NCI-H446 treated with DMSO at 0.1 percent for 48 hours (cell line): ENCODE results near the gene NEURL4.
"Not testable (repeated sequence)": the region's sequence is repeated elsewhere in the genome, so short reads cannot be mapped to it uniquely, and the experiment has no call there.

Experiments
- DNase-seq: peaks from one replicate; lab custom pipeline; 2025; lab: John Stamatoyannopoulos, UW

Gene NEURL4

DNA sequence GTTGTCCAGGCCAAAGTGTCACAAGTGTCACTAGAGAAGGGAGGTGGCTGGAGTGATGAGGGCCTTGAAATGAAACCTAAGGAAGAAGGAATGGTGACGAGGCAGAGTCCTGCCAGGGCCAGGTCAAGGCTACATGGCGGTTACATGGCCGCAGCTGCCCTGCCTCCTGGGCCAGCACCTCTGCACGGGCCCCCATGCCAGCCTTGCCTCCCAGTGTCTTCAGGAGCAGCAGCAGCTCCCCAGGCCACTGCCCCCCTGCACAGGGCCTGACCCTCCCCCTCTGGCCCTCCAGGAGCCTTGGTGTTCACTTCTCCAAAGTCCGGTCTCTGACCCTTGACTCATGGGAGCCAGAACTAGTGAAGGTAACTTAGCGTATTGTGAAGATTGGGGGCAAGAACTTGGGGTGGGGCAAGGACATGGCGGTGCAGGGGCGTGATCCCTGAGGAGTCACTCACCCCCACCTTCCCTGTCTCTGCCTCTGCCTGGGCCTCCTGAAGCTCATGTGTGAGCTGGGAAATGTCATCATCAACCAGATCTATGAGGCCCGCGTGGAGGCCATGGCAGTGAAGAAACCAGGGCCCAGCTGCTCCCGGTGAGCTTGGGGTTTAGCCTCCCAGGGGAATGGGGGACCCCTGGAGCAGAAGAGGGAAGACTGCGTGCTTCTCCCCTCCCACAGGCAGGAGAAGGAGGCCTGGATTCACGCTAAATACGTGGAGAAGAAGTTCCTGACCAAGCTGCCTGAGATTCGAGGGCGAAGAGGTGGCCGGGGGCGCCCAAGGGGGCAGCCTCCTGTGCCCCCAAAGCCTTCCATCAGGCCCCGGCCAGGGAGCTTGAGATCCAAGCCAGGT is 18.7 kb upstream of the NEURL4 start:
- no peak for DNase-seq

GRCh38 chr17:7346761-7347614 is 17.9 kb upstream of the NEURL4 start:
- DNase-seq: no peak

DNA sequence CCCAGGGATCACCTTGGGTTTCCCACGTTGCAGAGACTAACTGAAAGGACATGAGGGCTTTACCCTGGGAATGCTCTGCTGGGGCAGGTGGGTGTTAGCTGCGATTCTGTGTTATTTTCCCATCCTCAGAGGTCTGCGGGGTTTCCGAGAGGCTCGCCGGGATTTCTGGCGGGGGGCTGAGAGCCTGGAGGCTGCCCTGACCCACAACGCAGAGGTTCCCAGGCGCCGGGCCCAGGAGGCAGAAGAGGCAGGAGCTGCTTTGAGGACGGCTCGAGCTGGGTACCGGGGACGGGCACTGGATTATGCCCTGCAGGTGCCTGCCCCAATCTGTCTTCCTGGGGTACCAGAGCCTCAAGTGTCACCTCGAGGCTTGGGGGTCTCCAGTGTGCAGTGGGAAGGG is 14.1 kb upstream of the NEURL4 start:
- no peak for DNase-seq

DNA sequence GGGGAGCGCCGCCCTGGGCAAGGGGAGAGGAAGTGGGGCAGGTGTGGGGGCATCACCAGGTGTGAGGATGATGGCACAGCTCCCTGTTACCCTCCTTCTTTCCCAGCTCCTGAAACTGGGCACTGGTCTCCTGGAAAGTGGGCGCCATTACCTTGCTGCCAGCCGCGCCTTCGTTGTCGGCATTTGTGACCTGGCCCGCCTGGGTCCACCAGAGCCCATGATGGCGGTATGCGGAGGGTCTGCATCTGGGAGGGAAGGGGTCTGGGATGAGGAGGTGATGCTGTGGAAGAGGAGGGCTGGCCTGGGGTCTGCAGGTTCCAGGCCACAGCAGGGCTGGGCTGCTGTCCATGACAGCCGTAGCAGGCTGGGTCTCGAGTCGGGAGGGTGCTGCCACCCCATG is 12.7 kb upstream of the NEURL4 start:
- DNase-seq: no peak

DNA sequence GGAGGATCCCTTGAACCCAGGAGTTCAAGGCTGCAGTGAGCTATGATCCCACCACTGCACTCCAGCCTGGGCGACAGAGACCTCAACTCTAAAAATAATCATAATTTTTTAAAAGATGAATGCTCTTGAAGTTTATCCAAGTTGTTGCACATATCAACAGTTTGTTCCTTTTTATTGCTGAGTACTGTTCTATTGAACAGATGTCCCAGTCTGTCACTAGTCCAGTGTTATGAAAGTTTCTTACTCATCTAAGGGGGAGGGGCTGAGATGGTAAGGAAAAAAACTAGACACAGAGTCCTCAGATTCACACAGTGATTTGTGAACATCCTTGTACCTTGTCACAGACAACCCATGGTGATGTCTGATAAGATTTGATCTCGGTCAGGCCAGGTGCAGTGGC is 11.0 kb upstream of the NEURL4 start:
- DNase-seq: no peak

- not testable (repeated sequence) for DNase-seq
These were observed 8.5 kb upstream of the NEURL4 start for GRCh38 chr17:7337600-7337999.

DNA sequence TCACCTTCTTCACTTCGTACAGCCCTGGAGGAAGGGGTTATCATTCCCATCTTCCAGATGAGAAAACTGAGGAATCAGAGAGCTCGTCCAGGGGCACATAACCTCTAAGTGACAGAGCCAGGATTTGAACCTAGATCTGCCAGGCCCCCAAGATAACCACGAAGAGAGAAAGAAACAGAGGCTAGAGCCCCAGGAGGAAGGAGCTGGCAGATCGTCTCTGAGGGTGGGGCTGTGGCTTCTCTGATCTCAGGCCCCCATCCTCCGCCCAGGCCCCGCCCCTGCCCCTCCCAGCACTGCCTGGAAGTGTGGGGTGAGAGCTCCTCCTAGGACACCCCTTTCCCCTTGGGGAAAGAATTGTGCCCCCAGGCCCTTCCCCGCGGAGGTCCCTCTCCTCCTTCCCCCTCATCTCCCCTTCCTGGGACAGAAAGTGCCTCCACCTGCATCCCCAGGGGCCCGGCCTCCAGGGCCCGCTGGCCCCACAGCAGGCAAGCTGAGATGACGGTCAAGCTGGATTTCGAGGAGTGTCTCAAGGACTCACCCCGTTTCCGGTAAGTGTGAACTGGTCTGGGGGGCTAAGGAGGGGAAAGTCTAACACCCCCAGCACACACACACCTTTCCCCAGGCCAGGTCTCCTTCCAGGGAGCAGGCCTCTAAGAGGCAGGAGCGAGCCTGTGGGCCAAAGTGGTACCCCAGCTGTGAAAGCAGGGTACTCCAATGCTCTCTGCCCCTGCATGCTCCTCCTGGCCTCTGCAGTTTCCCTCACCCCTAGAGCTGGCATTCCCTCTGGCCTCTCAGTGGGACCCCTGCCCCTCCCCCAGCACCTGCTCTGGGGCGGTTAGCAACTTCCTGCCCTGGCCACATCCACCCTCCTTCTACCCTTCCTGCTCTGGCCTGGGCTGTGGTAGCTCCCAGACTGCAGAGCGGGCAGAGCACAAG is 7.4 kb upstream of the NEURL4 start, which contains the start of gene ACAP1:
Gene ACAP1 (plus strand): TSS at position 290 of the 936 bp plus-strand sequence. CDS start 206 bp downstream, at position 496.
- DNase-seq: no peak

GRCh38 chr17:7335765-7336164 is 6.6 kb upstream of the NEURL4 start:
- not testable (repeated sequence) for DNase-seq

DNA sequence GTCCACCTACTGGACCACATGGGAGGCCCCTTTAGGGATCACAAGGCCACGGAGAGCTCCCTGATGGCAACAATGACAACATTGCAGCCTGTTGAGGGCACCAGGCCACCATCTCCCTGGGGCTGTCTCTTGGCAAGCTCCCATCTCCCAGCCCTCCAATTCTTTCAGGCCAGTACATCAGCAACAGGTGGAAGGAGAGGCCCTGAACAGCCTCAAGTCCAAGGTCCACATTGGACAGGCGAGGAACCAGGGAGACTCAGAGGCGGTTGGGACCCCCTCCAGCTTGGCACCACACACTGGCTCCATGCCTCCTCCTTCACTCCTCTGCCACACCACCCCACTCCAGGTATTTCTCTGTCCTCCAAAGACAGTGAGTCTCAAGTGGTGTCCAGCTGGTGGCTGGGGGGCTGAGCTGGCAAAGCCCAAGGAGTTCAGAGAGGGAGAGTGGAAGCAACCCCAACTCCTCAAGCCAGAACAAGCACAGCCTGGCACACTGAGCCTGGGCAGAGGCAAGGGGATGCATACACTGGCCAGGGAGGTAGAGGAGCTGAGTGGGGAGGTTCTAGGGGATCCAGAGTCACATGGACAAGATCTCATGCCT is 5.9 kb upstream of the NEURL4 start:
- DNase-seq: no peak

GRCh38 chr17:7332600-7333069 is 3.5 kb upstream of the NEURL4 start:
- not testable (repeated sequence) for DNase-seq

- DNase-seq: no peak
These were observed 3.0 kb upstream of the NEURL4 start for GRCh38 chr17:7332111-7332510.

- DNase-seq: no peak
These were observed 1.5 kb upstream of the NEURL4 start for GRCh38 chr17:7330638-7331015.

- DNase-seq: peak; percentile 56
These were observed 982 bp upstream of the NEURL4 start for GRCh38 chr17:7329997-7330637.

- peak; percentile 98 for DNase-seq
These were observed 350 bp upstream of the NEURL4 start for GRCh38 chr17:7329374-7329996.

GRCh38 chr17:7328009-7328408 is 1.1 kb downstream of the NEURL4 start:
- no peak for DNase-seq

DNA sequence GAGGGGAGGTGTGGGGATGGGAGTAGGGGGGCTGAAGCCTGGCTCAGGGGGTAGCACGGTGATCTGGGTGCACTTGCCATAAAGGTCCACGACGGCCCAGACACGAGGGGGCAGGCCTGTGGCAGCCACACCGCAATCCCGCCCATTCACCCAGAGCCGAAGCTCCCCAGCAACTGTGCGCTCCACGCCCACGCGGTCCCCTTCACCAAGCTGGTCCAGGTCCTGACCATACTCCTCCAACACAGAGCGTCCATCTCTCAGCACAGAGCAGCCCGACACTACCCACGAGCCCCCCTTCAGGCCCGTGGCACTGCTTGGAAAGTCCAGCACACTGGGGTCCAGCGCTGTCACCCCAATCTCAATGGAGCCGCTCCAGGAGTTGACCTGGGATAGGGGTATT is 1.6 kb downstream of the NEURL4 start:
- no peak for DNase-seq

GRCh38 chr17:7327056-7327455 is 2.1 kb downstream of the NEURL4 start:
- DNase-seq: no peak

DNA sequence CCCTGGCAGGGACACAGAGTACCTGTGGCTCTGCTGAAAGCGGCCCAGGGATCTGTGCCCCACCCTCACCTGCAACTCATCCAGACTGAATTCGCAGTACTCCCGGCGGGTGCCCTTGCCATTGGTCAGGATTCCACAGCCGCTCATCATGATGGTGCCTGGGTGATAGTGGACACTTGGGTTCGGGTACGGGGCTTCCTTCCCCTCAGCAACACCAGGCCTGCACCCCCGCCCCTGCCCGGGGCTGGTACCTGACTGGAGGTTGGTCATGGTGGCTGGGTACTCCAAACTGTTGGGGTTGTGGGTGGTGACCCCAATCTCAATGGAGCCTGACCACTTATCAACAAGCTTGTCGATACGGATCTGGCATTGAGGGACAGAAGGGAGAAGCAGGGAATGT is 2.9 kb downstream of the NEURL4 start:
- no peak for DNase-seq

DNA sequence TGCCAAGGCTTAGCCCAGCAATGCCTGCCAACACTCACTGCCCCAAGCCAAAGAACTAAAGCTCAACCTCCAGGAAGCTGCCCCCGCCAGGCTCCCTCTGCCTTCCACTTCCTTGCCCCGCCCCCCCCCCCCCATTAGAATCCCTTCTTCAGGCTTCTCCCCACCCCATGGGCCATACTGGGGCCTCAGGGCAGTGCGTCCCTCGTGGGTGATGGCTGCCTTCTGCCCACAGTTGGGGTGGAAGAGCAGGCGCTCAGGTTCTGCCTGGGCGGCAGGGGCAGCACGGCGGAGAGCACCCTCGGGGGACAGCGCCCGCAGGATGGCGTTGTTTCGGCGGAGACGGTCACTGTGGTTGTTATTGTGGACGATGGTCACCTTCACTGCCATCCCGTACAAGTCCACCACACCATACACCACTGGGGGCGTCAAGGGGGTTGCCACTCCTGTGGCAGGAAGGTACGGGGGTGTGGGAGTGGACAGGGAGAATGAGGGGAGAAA is 4.1 kb downstream of the NEURL4 start:
- no peak for DNase-seq

DNA sequence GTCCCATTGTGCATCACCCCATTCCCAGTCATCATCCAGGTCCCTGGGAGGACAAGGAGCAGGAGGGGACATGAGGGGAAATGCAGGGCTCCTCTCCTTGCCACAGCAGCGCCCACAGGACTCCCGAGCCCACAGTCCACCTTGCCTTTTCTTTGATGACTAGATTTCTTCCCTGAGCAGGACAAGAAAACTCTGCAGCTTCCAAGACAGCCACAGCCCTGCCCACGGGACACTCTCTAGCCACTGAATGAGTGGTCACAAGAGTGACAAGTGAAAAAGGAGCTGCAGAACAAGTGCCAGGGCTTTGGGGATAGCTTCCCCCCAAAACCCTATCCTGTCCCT is 4.7 kb downstream of the NEURL4 start:
- no peak for DNase-seq
